Measurements from ENCODE around the gene PIK3CA.

- no peak for TF ChIP-seq CTCF (IDR thresholded peaks at IDR 0.05; ENCODE audit: insufficient read depth, low read depth, low read length)
- no peak for TF ChIP-seq EZH2 (IDR thresholded peaks at IDR 0.05; ENCODE audit: insufficient read depth, low read length)
These were observed 32.9 kb downstream of the PIK3CA start for GRCh38 chr3:179181021-179181472.
